ENCODE data around the gene CYP3A7.
"Not testable (repeated sequence)": the region's sequence is repeated elsewhere in the genome, so short reads cannot be mapped to it uniquely, and the experiment has no call there.

The CYP3A7 gene

DNA sequence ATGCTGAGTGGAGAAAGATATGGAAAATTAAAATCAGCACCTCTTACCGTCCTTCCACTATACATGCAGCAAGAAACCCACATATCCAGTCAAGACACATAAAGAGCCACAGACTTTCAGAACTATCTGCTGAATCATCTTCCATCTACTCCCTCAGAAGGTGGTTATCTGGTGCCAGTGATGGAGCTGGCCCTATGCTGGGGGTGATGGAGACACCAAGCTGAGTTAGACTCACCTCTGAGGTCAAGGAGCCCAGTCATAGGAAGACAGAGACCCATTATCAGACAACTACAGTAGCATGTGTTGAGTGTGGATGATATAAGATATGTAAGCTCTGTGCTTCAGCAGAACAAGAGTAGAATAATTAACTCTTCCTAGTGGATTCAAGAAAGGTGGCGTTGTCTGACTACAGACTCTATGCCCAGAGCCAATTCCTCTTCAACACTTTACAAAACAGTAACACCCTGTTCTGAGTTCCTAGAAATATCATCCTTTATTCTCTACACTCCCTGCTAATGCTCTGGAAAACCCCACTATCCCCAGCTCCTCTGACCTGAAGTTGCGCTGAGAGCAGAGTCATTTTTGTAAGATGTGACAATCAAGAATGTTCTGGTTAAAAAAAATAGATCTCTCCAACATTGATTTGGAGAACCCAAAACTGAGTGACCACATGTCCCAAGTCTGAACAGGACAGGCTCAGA is 69.5 kb downstream of the CYP3A7 start:
- no peak for DNase-seq

DNA sequence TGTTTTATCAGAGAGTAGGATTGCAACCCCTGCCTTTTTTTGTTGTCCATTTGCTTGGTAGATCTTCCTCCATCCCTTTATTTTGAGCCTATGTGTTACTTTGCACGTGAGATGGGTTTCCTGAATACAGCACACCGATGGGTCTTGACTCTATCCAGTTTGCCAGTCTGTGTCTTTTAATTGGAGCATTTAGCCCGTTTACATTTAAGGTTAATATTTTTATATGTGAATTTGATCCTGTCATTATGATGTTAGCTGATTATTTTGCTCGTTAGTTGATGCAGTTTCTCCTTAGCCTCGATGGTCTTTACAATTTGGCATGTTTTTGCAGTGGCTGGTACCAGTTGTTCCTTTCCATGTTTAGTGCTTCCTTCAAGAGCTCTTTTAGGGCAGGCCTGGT is 77.1 kb downstream of the CYP3A7 start:
- not testable (repeated sequence) for DNase-seq

Measured in COR-L47 (cell line).